ENCODE data around the gene TMPRSS9. TPM values are rescaled to one million over a fixed set of nuclear protein-coding genes. Genes with fewer than 3 reads are reported as not detected.
A peak's percentile ranks its signal among the peaks of the same experiment; 100 is the strongest.
"Not testable (repeated sequence)": the region's sequence is repeated elsewhere in the genome, so short reads cannot be mapped to it uniquely, and the experiment has no call there.

The TMPRSS9 gene
- total RNA-seq, 3 donors from 2014 or later = 0.17 to 0.41 TPM; not detected in 1

- H3K9me3 ChIP-seq = no peaks in the 10 kb centered on the region
- DNase-seq = no peak
- no peaks in the 10 kb centered on the region for H3K4me1 ChIP-seq (ENCODE audit: low read depth)
- ATAC-seq = no peak
- H3K4me3 ChIP-seq = no peak overlapping the region
- intact Hi-C loops (cut with DNase I, micrococcal nuclease) = no loop called here
- H3K36me3 ChIP-seq (ENCODE audit: low read depth) = no peaks in the 10 kb centered on the region
- TF ChIP-seq CTCF (IDR thresholded peaks at IDR 0.05) = no peak
Observed at GRCh38 chr19:2413629-2414028, 53.6 kb downstream of the TMPRSS9 start.

- Histone ChIP-seq H3K36me3 (ENCODE audit: low read depth) (no peaks in the 10 kb centered on the region), H3K9me3 (no peaks in the 10 kb centered on the region), H3K4me3 (no peak overlapping the region), H3K4me1 (ENCODE audit: low read depth) (no peaks in the 10 kb centered on the region)
- DNase-seq (no peak), ATAC-seq (no peak)
- intact Hi-C loops (cut with DNase I, micrococcal nuclease) = no loop called here
- no peak for TF ChIP-seq CTCF (IDR thresholded peaks at IDR 0.05)
Observed at GRCh38 chr19:2415281-2415972, 55.4 kb downstream of the TMPRSS9 start.

GRCh38 chr19:2415973-2416319 lies 55.9 kb downstream of the TMPRSS9 start:
- no peak for DNase-seq

GRCh38 chr19:2416321-2417097 lies 56.4 kb downstream of the TMPRSS9 start:
- no peak for TF ChIP-seq CTCF (IDR thresholded peaks at IDR 0.05)
- DNase-seq = no peak

More at GRCh38 chr19:2415973-2416319, 55.9 kb downstream of the TMPRSS9 start:
- no peaks in the 10 kb centered on the region for H3K4me1 ChIP-seq (ENCODE audit: low read depth)
- no peaks in the 10 kb centered on the region for H3K9me3 ChIP-seq
- intact Hi-C loops (cut with DNase I, micrococcal nuclease) = no loop called here
- H3K4me3 ChIP-seq = no peak overlapping the region
- ATAC-seq = no peak
- no peak for TF ChIP-seq CTCF (IDR thresholded peaks at IDR 0.05)
- H3K36me3 ChIP-seq (ENCODE audit: low read depth) = no peaks in the 10 kb centered on the region

GRCh38 chr19:2417436-2417835 lies 57.4 kb downstream of the TMPRSS9 start:
- H3K4me3 ChIP-seq; intact Hi-C loops (cut with DNase I, micrococcal nuclease); DNase-seq; ATAC-seq; H3K9me3 ChIP-seq; H3K4me1 ChIP-seq (ENCODE audit: low read depth); H3K36me3 ChIP-seq (ENCODE audit: low read depth): not testable (repeated sequence)

More at GRCh38 chr19:2416321-2417097, 56.4 kb downstream of the TMPRSS9 start:
- intact Hi-C loops (cut with DNase I, micrococcal nuclease) = no loop called here
- Histone ChIP-seq H3K4me1 (ENCODE audit: low read depth) (no peaks in the 10 kb centered on the region), H3K36me3 (ENCODE audit: low read depth) (no peaks in the 10 kb centered on the region), H3K4me3 (no peak overlapping the region), H3K9me3 (no peaks in the 10 kb centered on the region)
- ATAC-seq = peak; percentile 34

GRCh38 chr19:2417881-2418406 lies 57.9 kb downstream of the TMPRSS9 start:
- Histone ChIP-seq H3K36me3 (ENCODE audit: low read depth) (no peaks in the 10 kb centered on the region), H3K4me1 (ENCODE audit: low read depth) (no peaks in the 10 kb centered on the region), H3K9me3 (no peaks in the 10 kb centered on the region), H3K4me3 (no peak overlapping the region)
- no peak for TF ChIP-seq CTCF (IDR thresholded peaks at IDR 0.05)
- ATAC-seq (no peak), DNase-seq (no peak)
- intact Hi-C loops (cut with DNase I, micrococcal nuclease) = no loop called here

Measured in mucosa of descending colon (tissue), 3 donors.